KMS-11 (cell line): ENCODE results near the gene MTG1.

Experiments
- H2AFZ ChIP-seq: fragments of 200-600 bp; sonication (generic); 2 replicates; pipeline ENCODE4 v1.6.1; 2016; ENCODE audit warnings: antibody characterized with exemption, mixed run types, low read depth
- H3K27ac ChIP-seq: fragments of 200-600 bp; sonication (generic); 2 replicates; pipeline ENCODE4 v1.6.1; 2016; ENCODE audit warnings: mild to moderate bottlenecking, mixed run types
- H3K27me3 ChIP-seq: fragments of 200-600 bp; sonication (generic); 2 replicates; pipeline ENCODE4 v1.6.1; 2017; ENCODE audit warnings: mild to moderate bottlenecking, low read depth, mixed run types, moderate library complexity; ENCODE audit not compliant: insufficient read depth
- H3K36me3 ChIP-seq: fragments of 200-600 bp; sonication (generic); 2 replicates; pipeline ENCODE4 v1.6.1; 2017; ENCODE audit warnings: mild to moderate bottlenecking, mixed run types; ENCODE audit not compliant: insufficient read depth
- H3K4me1 ChIP-seq: fragments of 200-600 bp; sonication (generic); 2 replicates; pipeline ENCODE4 v1.6.1; 2016; ENCODE audit warnings: mild to moderate bottlenecking, low read depth, mixed run types; ENCODE audit not compliant: poor library complexity, severe bottlenecking
- H3K4me2 ChIP-seq: fragments of 200-600 bp; sonication (generic); 2 replicates; pipeline ENCODE4 v1.7.0; 2016; ENCODE audit warnings: mild to moderate bottlenecking, mixed run types
- H3K4me3 ChIP-seq: fragments of 200-600 bp; sonication (generic); IDR thresholded peaks from 2 replicates; pipeline ENCODE4 v1.6.1; 2017; ENCODE audit warnings: low read depth, low read length, mixed read lengths; ENCODE audit not compliant: insufficient read depth
- H3K79me2 ChIP-seq: fragments of 200-600 bp; sonication (generic); 2 replicates; pipeline ENCODE4 v1.6.1; 2016; ENCODE audit warnings: low read depth, mixed run types; ENCODE audit not compliant: insufficient read depth
- H3K9ac ChIP-seq: fragments of 200-600 bp; sonication (generic); 2 replicates; pipeline ENCODE4 v1.6.1; 2016; ENCODE audit warnings: mild to moderate bottlenecking, mixed run types
- H4K20me1 ChIP-seq: fragments of 200-600 bp; sonication (generic); 2 replicates; pipeline ENCODE4 v1.6.1; 2016; ENCODE audit warnings: mild to moderate bottlenecking, mixed run types; ENCODE audit not compliant: insufficient read depth
- TF ChIP-seq, protein P1 (sequence below): fragments of 200-600 bp; sonication (generic); conservative IDR thresholded peaks from 2 replicates; pipeline ENCODE4 v1.6.1; 2017; ENCODE audit warnings: low read depth, mild to moderate bottlenecking, antibody characterized with exemption, low read length, moderate library complexity, mixed read lengths

MTG1 gene

DNA sequence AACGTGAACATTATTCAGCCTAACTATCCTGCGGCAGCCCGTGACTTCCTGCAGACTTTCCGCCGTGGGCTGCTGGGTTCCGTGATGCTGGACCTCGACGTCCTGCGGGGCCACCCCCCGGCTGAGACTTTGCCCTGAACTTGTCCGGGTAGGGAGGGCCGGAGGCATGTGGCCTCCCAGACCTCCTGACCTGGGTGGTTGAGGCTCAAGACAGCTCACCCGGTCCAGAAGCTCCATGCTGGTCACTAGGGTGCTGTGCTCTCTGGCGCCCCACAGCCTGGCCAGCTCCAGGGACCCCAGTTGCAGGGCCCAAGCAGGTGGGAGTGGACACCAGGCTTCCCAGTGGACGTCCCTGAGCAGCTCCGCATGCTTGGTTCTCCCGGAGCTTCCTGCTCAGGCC lies 26.1 kb downstream of the MTG1 start:
- Histone ChIP-seq H3K4me3 (no peak overlapping the region), H3K27me3 (no peaks in the 10 kb centered on the region), H3K4me2 (no peak overlapping the region), H2AFZ (no peak overlapping the region), H4K20me1 (no peaks in the 10 kb centered on the region), H3K9ac (no peak overlapping the region), H3K4me1 (no peaks in the 10 kb centered on the region), H3K36me3 (no peaks in the 10 kb centered on the region), H3K79me2 (no peaks in the 10 kb centered on the region), H3K27ac (no peak overlapping the region)
- TF ChIP-seq, protein P1, sequence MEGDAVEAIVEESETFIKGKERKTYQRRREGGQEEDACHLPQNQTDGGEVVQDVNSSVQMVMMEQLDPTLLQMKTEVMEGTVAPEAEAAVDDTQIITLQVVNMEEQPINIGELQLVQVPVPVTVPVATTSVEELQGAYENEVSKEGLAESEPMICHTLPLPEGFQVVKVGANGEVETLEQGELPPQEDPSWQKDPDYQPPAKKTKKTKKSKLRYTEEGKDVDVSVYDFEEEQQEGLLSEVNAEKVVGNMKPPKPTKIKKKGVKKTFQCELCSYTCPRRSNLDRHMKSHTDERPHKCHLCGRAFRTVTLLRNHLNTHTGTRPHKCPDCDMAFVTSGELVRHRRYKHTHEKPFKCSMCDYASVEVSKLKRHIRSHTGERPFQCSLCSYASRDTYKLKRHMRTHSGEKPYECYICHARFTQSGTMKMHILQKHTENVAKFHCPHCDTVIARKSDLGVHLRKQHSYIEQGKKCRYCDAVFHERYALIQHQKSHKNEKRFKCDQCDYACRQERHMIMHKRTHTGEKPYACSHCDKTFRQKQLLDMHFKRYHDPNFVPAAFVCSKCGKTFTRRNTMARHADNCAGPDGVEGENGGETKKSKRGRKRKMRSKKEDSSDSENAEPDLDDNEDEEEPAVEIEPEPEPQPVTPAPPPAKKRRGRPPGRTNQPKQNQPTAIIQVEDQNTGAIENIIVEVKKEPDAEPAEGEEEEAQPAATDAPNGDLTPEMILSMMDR = no peak

DNA sequence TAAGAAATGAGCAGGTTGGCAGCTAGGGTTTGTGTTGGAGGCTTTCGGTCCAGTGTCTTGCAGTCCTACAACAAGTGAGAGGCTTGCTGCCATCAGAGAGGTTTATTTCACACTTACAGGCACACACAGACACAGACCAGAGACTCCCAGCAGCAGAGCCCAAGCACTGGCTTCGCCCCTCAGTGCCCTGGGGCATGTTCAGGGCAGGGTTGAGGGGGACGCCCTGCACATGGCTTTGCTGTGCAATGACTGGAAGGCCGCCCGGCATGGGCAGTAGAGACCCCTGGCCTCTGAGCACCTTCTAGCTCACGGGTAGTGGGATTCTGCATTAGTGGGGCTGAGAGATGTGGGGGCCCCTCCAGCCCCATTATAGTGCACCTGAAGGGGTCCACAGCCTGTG lies 26.6 kb downstream of the MTG1 start:
- Histone ChIP-seq H2AFZ (no peak overlapping the region), H3K4me3 (no peak overlapping the region), H3K9ac (no peak overlapping the region), H3K27ac (no peak overlapping the region), H3K4me2 (no peak overlapping the region), H3K79me2 (no peaks in the 10 kb centered on the region), H4K20me1 (no peaks in the 10 kb centered on the region), H3K27me3 (no peaks in the 10 kb centered on the region), H3K4me1 (no peaks in the 10 kb centered on the region), H3K36me3 (no peaks in the 10 kb centered on the region)
- TF ChIP-seq, protein P1 = no peak

DNA sequence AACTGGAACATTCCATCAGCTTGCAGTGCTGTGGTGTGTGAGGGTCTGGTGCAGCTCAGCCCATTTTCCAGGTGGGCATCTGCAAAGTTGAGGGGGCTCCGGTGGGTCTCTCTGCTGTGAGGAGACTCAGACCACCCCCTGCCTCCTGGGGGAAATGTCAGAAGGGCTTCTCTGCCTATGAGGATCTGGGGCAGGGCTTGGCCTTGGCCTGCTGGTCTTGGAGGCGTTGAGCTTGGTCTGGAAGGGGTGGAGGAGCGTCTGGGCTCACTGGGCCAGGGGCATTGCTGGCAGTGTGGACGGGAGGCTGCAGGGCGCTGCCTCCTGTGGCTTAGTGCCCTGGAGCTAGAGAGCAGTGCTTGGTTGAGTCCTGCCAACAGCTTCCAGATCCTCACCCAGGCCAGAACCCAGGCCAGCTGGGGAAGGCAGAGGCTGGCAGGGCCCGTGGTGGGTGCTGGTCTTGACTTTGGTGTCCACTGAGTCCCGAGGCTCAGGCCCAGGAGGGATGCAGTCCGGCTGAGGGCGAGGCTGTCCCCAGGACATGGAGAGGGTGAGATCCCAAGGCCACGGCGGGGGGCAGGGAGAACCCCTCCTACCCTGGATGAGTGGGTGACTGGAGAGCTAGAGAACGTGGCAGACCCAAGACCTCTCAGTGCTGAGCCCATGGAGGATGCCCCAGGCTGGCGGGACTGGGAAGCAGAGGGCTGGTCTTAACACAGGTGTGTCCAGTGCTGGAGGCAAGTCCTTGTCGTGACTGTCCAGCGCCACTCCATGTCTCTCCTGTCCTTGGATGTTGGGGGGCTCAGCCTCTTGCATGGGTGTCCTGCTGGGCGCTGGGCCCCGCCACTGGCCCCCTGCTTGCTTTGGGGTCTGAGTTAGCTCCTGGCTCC lies 27.6 kb downstream of the MTG1 start:
- Histone ChIP-seq H3K4me3 (no peak overlapping the region), H3K4me2 (no peak overlapping the region), H2AFZ (no peak overlapping the region), H3K79me2 (no peaks in the 10 kb centered on the region), H4K20me1 (no peaks in the 10 kb centered on the region), H3K36me3 (no peaks in the 10 kb centered on the region), H3K27me3 (no peaks in the 10 kb centered on the region), H3K9ac (no peak overlapping the region), H3K27ac (no peak overlapping the region), H3K4me1 (no peaks in the 10 kb centered on the region)
- TF ChIP-seq, protein P1 = no peak

DNA sequence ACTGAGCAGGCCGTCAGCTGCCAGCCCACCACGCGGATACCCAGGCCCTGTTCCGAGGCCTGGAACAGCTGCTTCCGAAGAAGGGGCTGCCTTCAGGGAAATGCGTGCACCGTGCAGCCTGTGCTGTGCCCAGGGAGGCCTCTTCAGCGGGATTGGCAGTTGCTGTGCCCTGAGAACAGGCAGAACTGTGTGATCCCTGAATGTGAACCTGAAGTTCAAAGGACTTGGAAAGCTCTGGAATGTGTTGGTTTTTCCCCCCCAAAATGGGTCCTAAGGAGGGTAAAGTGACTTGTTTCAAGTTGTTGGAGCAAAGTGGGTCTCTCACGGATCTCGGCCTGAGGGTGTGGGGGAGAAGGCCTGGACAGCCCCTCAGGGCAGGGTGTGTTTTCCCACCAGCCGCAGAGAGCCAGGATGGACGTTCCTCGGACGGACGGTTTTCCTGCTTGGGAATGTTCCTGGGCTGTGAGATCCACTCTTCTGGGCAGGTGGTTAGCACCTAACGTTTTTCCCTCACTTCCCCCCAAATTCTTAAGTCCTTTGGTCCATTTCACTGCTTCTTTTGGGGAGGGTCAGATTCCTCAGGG lies 28.4 kb downstream of the MTG1 start:
- H2AFZ ChIP-seq = no peak overlapping the region
- H3K79me2 ChIP-seq = no peaks in the 10 kb centered on the region
- H3K36me3 ChIP-seq = no peaks in the 10 kb centered on the region
- H3K4me1 ChIP-seq = no peaks in the 10 kb centered on the region
- no peak overlapping the region for H3K27ac ChIP-seq
- H3K4me3 ChIP-seq = no peak overlapping the region
- no peak overlapping the region for H3K9ac ChIP-seq
- no peaks in the 10 kb centered on the region for H4K20me1 ChIP-seq
- no peak overlapping the region for H3K4me2 ChIP-seq
- H3K27me3 ChIP-seq = no peaks in the 10 kb centered on the region
- TF ChIP-seq, protein P1 = no peak
